Adrenal gland (tissue), 5 donors: Measurements from ENCODE around the gene HELZ.

Experiments
- CTCF ChIP-seq, 6 experiments: fragments of 450-650 bp in 4 of 6; fragments of 200-600 bp in 2 of 6; sonication (generic) in 1 of 6; IDR thresholded peaks; 1 replicate in 5 of 6; 2 replicates in 1 of 6; pipeline versions ENCODE4 v1.5.1 to v1.8.0; 2016 to 2021; ENCODE audit warnings: antibody characterized with exemption in 6 of 6, mild to moderate bottlenecking in 2 of 6, moderate library complexity in 1 of 6
- POLR2A ChIP-seq, 2 donors: fragments of 450-650 bp; IDR thresholded peaks; one replicate each; pipeline ENCODE4 v1.6.1; 2017; ENCODE audit warnings: antibody characterized with exemption in 2 of 2, mild to moderate bottlenecking in 2 of 2, moderate library complexity in 1 of 2
- donor health status: DM: no; HTN: no; CAD: no.

GRCh38 chr17:67069603-67070136 is 175.3 kb downstream of the HELZ start:
- TF ChIP-seq CTCF (IDR thresholded peaks at IDR 0.05) (no peak), POLR2A (IDR thresholded peaks at IDR 0.05) (no peak)
